VCaP (cell line): ENCODE measurements around the gene LDB2.

Experiments used
- H3K27ac ChIP-seq: fragments of 450-650 bp; 2 replicates; pipeline ENCODE4 v1.5.1; 2017
- TF ChIP-seq, protein P1 (sequence below): fragments of 450-650 bp; conservative IDR thresholded peaks from 2 replicates; pipeline ENCODE4 v1.5.1; 2017; ENCODE audit warnings: mild to moderate bottlenecking, moderate library complexity

Gene LDB2

DNA sequence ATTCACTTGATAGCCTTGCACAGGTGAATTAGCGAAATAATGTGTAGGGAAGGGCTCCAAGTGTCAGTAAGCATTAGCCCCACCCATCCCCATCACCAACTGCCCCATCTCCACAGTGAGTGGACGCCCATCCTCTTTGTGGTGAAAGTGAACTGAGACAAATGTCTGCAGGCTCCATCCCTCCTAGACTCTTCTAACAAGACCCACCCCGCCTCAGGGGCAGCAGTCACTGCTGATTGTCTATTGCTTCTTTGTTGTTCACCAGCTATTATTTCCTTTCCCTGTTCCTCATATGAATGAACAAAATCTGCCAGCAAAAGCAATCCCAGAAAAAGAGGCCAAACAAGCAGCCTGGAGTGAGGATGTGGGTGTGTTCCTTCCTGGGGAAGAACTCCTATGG, 96.4 kb downstream of the LDB2 start:
- TF ChIP-seq, protein P1, sequence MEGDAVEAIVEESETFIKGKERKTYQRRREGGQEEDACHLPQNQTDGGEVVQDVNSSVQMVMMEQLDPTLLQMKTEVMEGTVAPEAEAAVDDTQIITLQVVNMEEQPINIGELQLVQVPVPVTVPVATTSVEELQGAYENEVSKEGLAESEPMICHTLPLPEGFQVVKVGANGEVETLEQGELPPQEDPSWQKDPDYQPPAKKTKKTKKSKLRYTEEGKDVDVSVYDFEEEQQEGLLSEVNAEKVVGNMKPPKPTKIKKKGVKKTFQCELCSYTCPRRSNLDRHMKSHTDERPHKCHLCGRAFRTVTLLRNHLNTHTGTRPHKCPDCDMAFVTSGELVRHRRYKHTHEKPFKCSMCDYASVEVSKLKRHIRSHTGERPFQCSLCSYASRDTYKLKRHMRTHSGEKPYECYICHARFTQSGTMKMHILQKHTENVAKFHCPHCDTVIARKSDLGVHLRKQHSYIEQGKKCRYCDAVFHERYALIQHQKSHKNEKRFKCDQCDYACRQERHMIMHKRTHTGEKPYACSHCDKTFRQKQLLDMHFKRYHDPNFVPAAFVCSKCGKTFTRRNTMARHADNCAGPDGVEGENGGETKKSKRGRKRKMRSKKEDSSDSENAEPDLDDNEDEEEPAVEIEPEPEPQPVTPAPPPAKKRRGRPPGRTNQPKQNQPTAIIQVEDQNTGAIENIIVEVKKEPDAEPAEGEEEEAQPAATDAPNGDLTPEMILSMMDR, result no peak
- no peak overlapping the region for H3K27ac ChIP-seq

DNA sequence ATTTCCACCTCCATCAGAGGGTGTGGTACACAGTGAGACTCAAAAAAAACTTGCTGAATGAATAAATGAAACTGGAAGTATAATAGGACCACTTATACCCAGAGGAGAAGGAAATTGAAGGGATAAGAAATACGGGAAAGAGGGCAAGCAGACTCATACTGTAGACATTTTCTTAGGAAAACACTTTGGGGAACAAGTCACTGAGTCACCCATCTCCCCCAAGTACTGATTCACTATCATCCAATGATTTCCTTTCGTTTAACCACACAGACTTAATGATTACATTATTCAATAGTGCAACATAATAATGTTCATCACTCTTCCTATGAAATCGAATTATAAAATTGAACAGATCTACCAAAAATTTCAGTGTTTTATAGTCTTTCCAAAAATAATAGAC, 97.1 kb downstream of the LDB2 start:
- no peak overlapping the region for H3K27ac ChIP-seq
- TF ChIP-seq, protein P1, result no peak

DNA sequence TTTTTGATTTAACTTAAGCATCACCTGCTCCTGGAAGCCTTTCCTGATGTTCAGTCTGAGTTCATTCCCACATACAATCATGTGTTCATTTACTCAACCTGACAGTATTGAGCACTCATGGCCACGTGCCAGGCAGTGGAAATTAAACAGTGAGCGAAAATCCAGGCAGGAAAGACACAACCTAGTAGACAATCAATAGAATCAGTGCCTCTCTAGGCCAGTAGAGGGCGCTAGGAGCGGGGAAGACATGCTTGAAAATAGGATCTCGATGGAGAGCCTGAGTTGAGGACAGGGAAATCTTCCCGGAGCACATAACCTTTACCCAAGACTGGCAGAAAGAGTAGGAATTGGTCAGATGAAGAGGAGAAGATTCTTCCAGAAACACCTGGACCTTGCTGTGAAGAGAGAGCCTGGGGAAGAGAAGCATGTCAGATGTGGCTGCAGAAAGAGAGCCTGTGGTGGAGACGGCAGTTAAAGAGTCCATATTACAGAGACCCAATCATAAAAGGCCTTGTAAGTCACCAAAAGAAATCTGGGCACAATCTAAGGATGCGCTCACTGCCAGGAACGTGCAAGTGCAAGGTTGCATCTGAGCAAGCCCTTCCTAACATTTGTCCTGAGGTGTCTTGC, 103.5 kb downstream of the LDB2 start:
- TF ChIP-seq, protein P1, result peak; percentile 20; the same call in 1 of the 2 replicates
- no peak overlapping the region for H3K27ac ChIP-seq

DNA sequence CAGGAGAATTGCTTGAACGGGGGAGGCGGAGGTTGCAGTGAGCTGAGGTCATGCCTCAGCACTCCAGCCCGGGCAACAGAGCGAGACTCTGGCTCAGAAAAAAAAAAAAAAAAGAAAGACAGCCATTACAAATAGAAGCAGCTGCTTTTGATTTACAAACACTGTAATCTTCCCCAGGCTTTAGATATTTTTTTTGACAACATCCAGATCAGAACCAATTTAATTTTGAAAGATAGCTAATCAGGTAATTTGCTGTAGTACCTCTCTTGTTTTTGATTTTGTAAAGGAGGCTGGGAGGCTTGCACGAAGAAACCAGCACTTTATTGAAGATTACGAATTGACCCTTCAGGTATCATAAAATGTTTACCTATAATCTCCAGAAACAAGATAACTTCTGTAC, 107.0 kb downstream of the LDB2 start:
- no peak overlapping the region for H3K27ac ChIP-seq
- TF ChIP-seq, protein P1, result no peak

DNA sequence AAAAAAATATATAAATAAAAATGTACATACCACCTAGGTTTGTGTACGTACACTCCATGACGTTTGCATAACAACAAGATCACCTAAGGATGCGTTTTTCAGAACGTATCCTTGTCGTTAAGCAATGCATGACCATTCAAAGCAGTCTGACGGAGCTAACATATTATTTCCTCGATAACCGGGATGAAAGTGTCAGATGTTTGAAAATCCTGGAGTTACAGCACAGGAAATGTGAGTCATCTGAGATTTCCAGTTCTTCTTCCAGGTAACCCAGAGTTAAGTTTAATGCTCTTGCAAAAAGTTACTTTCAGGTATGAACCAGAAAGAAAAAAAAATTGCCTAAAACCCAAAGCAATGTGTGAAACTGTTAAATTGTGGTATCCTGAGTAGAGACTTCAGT, 107.9 kb downstream of the LDB2 start:
- H3K27ac ChIP-seq, result no peak overlapping the region
- TF ChIP-seq, protein P1, result no peak

DNA sequence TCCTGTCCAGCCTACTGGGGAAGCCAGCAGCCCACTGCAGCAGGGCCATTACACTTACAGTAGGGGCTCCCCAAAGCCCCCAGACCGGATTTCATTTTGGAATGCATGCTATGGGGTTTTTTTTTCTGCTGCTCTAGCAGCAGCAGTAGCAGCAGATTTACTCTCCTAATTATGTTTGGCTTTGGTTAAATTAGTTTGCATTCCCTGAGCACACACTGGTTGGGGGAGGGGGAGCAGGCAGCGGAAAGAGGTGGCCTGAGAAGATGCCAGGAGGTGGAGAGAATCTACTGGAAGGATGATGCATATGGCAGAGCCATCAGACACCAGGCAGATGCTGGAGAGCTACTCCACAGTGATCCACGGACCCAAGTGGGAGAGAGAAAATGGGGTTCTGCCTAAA, 109.6 kb downstream of the LDB2 start:
- H3K27ac ChIP-seq, result no peak overlapping the region
- TF ChIP-seq, protein P1, result no peak

DNA sequence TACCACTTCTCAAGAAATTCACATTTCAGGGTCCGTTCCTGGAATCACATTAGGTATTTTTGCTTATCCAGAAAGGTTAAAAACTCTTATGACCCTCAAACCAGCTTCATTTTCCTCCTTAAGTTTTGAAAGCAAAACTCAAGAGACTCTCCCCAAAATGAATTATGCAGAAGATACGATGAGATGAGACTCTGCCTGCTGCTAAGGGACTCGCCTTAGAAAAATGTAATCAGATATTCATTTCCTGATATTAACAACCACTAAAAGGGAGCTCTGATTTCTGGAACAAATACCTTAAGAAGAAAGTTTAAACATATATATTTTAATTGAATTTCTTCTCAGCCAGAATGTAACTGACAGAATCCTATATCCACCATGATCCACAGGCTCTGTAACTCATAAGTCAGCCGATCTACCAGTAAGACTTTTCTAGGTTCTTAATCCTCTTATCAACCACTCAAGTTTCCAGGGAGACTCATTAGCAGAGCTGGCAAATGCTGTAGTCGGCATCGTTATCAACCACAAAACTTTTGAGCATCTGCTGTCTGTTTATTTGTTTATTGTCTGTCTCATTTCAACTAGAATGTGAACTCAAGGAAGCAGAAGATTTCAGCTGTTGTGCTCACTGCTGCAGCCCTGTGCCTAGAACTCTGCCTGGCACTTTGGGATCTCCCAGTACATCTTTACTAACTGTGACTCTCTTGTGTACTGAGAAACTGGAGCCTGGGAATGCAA, 112.5 kb downstream of the LDB2 start:
- TF ChIP-seq, protein P1, result no peak
- no peak overlapping the region for H3K27ac ChIP-seq
